ENCODE data around the gene PLXNA2.

The PLXNA2 gene

GRCh38 chr1:208159555-208160258 is 84.5 kb downstream of the PLXNA2 start:
- Histone ChIP-seq H3K27me3 (ENCODE audit: control insufficient read depth in 5 of 5, insufficient read depth in 4 of 5, low read length in 5 of 5) (no peaks in the 10 kb centered on the region), H3K4me1 (ENCODE audit: control insufficient read depth in 5 of 5, insufficient read depth in 5 of 5, low read length in 5 of 5) (peaks cover 12 to 74% (median 41%) of the 10 kb centered on the region in 5 donors), H3K9ac (ENCODE audit: low read length in 5 of 5) (no peak overlapping the region), H3K36me3 (ENCODE audit: control insufficient read depth in 5 of 5, insufficient read depth in 5 of 5, low read length in 5 of 5) (no peaks in the 10 kb centered on the region), H3K9me3 (ENCODE audit: control insufficient read depth in 5 of 5, low read length in 5 of 5) (no peaks in the 10 kb centered on the region), H3K4me3 (ENCODE audit: low read depth in 1 of 5, low read length in 5 of 5) (no peak overlapping the region), H3K27ac (ENCODE audit: low read depth, low read length) (no peak overlapping the region)

GRCh38 chr1:208158640-208159554 is 85.3 kb downstream of the PLXNA2 start:
- Histone ChIP-seq H3K27ac (ENCODE audit: low read depth, low read length) (no peak overlapping the region), H3K4me1 (ENCODE audit: control insufficient read depth in 5 of 5, insufficient read depth in 5 of 5, low read length in 5 of 5) (peaks cover 12 to 78% (median 41%) of the 10 kb centered on the region in 5 donors), H3K4me3 (ENCODE audit: low read depth in 1 of 5, low read length in 5 of 5) (no peak overlapping the region), H3K9ac (ENCODE audit: low read length in 5 of 5) (no peak overlapping the region), H3K36me3 (ENCODE audit: control insufficient read depth in 5 of 5, insufficient read depth in 5 of 5, low read length in 5 of 5) (no peaks in the 10 kb centered on the region), H3K9me3 (ENCODE audit: control insufficient read depth in 5 of 5, low read length in 5 of 5) (no peaks in the 10 kb centered on the region), H3K27me3 (ENCODE audit: control insufficient read depth in 5 of 5, insufficient read depth in 4 of 5, low read length in 5 of 5) (no peaks in the 10 kb centered on the region)

GRCh38 chr1:208157769-208158168 is 86.4 kb downstream of the PLXNA2 start:
- Histone ChIP-seq H3K9me3 (ENCODE audit: control insufficient read depth in 5 of 5, low read length in 5 of 5) (no peaks in the 10 kb centered on the region), H3K27me3 (ENCODE audit: control insufficient read depth in 5 of 5, insufficient read depth in 4 of 5, low read length in 5 of 5) (no peaks in the 10 kb centered on the region), H3K4me3 (ENCODE audit: low read depth in 1 of 5, low read length in 5 of 5) (no peak overlapping the region), H3K27ac (ENCODE audit: low read depth, low read length) (no peak overlapping the region), H3K36me3 (ENCODE audit: control insufficient read depth in 5 of 5, insufficient read depth in 5 of 5, low read length in 5 of 5) (no peaks in the 10 kb centered on the region), H3K4me1 (ENCODE audit: control insufficient read depth in 5 of 5, insufficient read depth in 5 of 5, low read length in 5 of 5) (peaks cover 12 to 71% (median 41%) of the 10 kb centered on the region in 5 donors), H3K9ac (ENCODE audit: low read length in 5 of 5) (no peak overlapping the region)

GRCh38 chr1:208156741-208157140 is 87.4 kb downstream of the PLXNA2 start:
- Histone ChIP-seq H3K9me3 (ENCODE audit: control insufficient read depth in 5 of 5, low read length in 5 of 5) (no peaks in the 10 kb centered on the region), H3K9ac (ENCODE audit: low read length in 5 of 5) (no peak overlapping the region), H3K4me1 (ENCODE audit: control insufficient read depth in 5 of 5, insufficient read depth in 5 of 5, low read length in 5 of 5) (peaks cover 9 to 67% (median 37%) of the 10 kb centered on the region in 5 donors), H3K36me3 (ENCODE audit: control insufficient read depth in 5 of 5, insufficient read depth in 5 of 5, low read length in 5 of 5) (no peaks in the 10 kb centered on the region), H3K27ac (ENCODE audit: low read depth, low read length) (no peak overlapping the region), H3K4me3 (ENCODE audit: low read depth in 1 of 5, low read length in 5 of 5) (no peak overlapping the region), H3K27me3 (ENCODE audit: control insufficient read depth in 5 of 5, insufficient read depth in 4 of 5, low read length in 5 of 5) (no peaks in the 10 kb centered on the region)

- no peaks in the 10 kb centered on the region for H3K36me3 ChIP-seq (ENCODE audit: control insufficient read depth in 5 of 5, insufficient read depth in 5 of 5, low read length in 5 of 5)
- H3K9ac ChIP-seq (ENCODE audit: low read length in 5 of 5): no peak overlapping the region
- H3K27ac ChIP-seq (ENCODE audit: low read depth, low read length): no peak overlapping the region
- H3K4me1 ChIP-seq (ENCODE audit: control insufficient read depth in 5 of 5, insufficient read depth in 5 of 5, low read length in 5 of 5): peaks cover 9 to 67% (median 33%) of the 10 kb centered on the region in 5 donors
- no peak overlapping the region for H3K4me3 ChIP-seq (ENCODE audit: low read depth in 1 of 5, low read length in 5 of 5)
- no peaks in the 10 kb centered on the region for H3K27me3 ChIP-seq (ENCODE audit: control insufficient read depth in 5 of 5, insufficient read depth in 4 of 5, low read length in 5 of 5)
- no peaks in the 10 kb centered on the region for H3K9me3 ChIP-seq (ENCODE audit: control insufficient read depth in 5 of 5, low read length in 5 of 5)
These were observed 87.9 kb downstream of the PLXNA2 start for GRCh38 chr1:208156310-208156709.

GRCh38 chr1:208154679-208155642 is 89.2 kb downstream of the PLXNA2 start:
- Histone ChIP-seq H3K27me3 (ENCODE audit: control insufficient read depth in 5 of 5, insufficient read depth in 4 of 5, low read length in 5 of 5) (no peaks in the 10 kb centered on the region), H3K9me3 (ENCODE audit: control insufficient read depth in 5 of 5, low read length in 5 of 5) (no peaks in the 10 kb centered on the region), H3K4me1 (ENCODE audit: control insufficient read depth in 5 of 5, insufficient read depth in 5 of 5, low read length in 5 of 5) (peaks cover 9 to 67% (median 31%) of the 10 kb centered on the region in 5 donors), H3K36me3 (ENCODE audit: control insufficient read depth in 5 of 5, insufficient read depth in 5 of 5, low read length in 5 of 5) (no peaks in the 10 kb centered on the region), H3K27ac (ENCODE audit: low read depth, low read length) (no peak overlapping the region), H3K4me3 (ENCODE audit: low read depth in 1 of 5, low read length in 5 of 5) (no peak overlapping the region), H3K9ac (ENCODE audit: low read length in 5 of 5) (no peak overlapping the region)

GRCh38 chr1:208154040-208154439 is 90.1 kb downstream of the PLXNA2 start:
- no peaks in the 10 kb centered on the region for H3K27me3 ChIP-seq (ENCODE audit: control insufficient read depth in 5 of 5, insufficient read depth in 4 of 5, low read length in 5 of 5)
- no peak overlapping the region for H3K27ac ChIP-seq (ENCODE audit: low read depth, low read length)
- peaks cover 8 to 67% (median 29%) of the 10 kb centered on the region in 5 donors for H3K4me1 ChIP-seq (ENCODE audit: control insufficient read depth in 5 of 5, insufficient read depth in 5 of 5, low read length in 5 of 5)

GRCh38 chr1:208153386-208153785 is 90.8 kb downstream of the PLXNA2 start:
- H3K27me3 ChIP-seq (ENCODE audit: control insufficient read depth in 5 of 5, insufficient read depth in 4 of 5, low read length in 5 of 5): no peaks in the 10 kb centered on the region
- H3K36me3 ChIP-seq (ENCODE audit: control insufficient read depth in 5 of 5, insufficient read depth in 5 of 5, low read length in 5 of 5): peaks cover 0 to 5% (median 0%) of the 10 kb centered on the region in 5 donors
- no peak overlapping the region for H3K4me3 ChIP-seq (ENCODE audit: low read depth in 1 of 5, low read length in 5 of 5)
- no peak overlapping the region for H3K27ac ChIP-seq (ENCODE audit: low read depth, low read length)
- no peaks in the 10 kb centered on the region for H3K9me3 ChIP-seq (ENCODE audit: control insufficient read depth in 5 of 5, low read length in 5 of 5)
- no peak overlapping the region for H3K9ac ChIP-seq (ENCODE audit: low read length in 5 of 5)
- H3K4me1 ChIP-seq (ENCODE audit: control insufficient read depth in 5 of 5, insufficient read depth in 5 of 5, low read length in 5 of 5): peaks cover 2 to 61% (median 22%) of the 10 kb centered on the region in 5 donors

More at GRCh38 chr1:208154040-208154439, 90.1 kb downstream of the PLXNA2 start:
- Histone ChIP-seq H3K4me3 (ENCODE audit: low read depth in 1 of 5, low read length in 5 of 5) (no peak overlapping the region), H3K9me3 (ENCODE audit: control insufficient read depth in 5 of 5, low read length in 5 of 5) (no peaks in the 10 kb centered on the region), H3K9ac (ENCODE audit: low read length in 5 of 5) (no peak overlapping the region), H3K36me3 (ENCODE audit: control insufficient read depth in 5 of 5, insufficient read depth in 5 of 5, low read length in 5 of 5) (peaks cover 0 to 3% (median 0%) of the 10 kb centered on the region in 5 donors)

GRCh38 chr1:208151728-208152598 is 92.2 kb downstream of the PLXNA2 start:
- no peak overlapping the region for H3K9ac ChIP-seq (ENCODE audit: low read length in 5 of 5)
- H3K27ac ChIP-seq (ENCODE audit: low read depth, low read length): no peak overlapping the region
- no peak overlapping the region for H3K4me3 ChIP-seq (ENCODE audit: low read depth in 1 of 5, low read length in 5 of 5)
- H3K9me3 ChIP-seq (ENCODE audit: control insufficient read depth in 5 of 5, low read length in 5 of 5): no peaks in the 10 kb centered on the region
- no peaks in the 10 kb centered on the region for H3K27me3 ChIP-seq (ENCODE audit: control insufficient read depth in 5 of 5, insufficient read depth in 4 of 5, low read length in 5 of 5)
- H3K4me1 ChIP-seq (ENCODE audit: control insufficient read depth in 5 of 5, insufficient read depth in 5 of 5, low read length in 5 of 5): peaks cover 2 to 52% (median 16%) of the 10 kb centered on the region in 5 donors
- peaks cover 0 to 5% (median 0%) of the 10 kb centered on the region in 5 donors for H3K36me3 ChIP-seq (ENCODE audit: control insufficient read depth in 5 of 5, insufficient read depth in 5 of 5, low read length in 5 of 5)

Measured in subcutaneous abdominal adipose tissue (tissue), 5 donors.